Measurements from ENCODE around the gene KRT82.
"Not testable (repeated sequence)": the region's sequence is repeated elsewhere in the genome, so short reads cannot be mapped to it uniquely, and the experiment has no call there.

KRT82 gene

GRCh38 chr12:52405922-52406385 is at the start of gene KRT82:
TSS of gene KRT82 (minus strand) at chr12:52406335. CDS start at chr12:52406277, 58 bp downstream.
- no peak for DNase-seq (ENCODE audit: low read depth in 1 of 2, low spot score in 1 of 2)

- DNase-seq (ENCODE audit: low read depth in 1 of 2, low spot score in 1 of 2) = no peak
These were observed 49.7 kb upstream of the KRT82 start for GRCh38 chr12:52455821-52456220.

DNA sequence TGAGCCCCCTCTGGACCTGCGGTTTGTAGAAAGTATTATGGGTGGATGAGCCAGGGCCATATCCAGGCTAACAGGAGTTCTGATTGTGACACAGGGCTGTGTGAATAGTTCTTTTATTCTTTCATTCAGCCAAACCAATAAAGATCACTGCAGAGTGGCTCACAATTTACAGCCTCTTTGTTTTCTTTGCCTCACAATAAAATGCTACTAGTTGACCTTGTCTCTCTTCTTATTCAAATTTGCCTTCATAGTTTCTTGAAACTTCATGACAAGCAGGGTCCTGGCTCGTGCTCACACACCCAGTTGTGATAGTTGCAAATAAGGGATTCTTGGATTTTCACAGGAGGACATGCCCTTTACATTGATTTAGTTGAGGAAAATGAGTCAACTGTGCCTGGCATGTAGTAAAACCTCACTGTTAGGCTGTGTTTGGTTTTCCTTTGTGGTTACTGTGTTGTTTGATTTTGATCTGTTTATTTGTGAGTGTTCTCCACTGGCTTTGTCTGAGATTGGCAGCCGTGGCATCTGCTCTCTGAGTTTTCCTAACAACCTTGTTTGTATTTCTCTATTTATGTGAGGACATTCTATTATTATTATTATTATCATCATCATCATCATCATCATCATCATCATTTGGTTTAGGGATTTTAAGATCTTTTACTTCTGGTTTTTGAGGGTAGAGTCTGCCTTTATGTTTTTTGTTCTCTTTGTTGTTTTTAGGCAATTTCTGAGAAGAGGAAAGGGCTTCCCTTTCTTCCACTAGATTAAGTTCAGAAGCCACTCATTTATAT is 48.5 kb upstream of the KRT82 start:
- no peak for DNase-seq (ENCODE audit: low read depth in 1 of 2, low spot score in 1 of 2)

DNA sequence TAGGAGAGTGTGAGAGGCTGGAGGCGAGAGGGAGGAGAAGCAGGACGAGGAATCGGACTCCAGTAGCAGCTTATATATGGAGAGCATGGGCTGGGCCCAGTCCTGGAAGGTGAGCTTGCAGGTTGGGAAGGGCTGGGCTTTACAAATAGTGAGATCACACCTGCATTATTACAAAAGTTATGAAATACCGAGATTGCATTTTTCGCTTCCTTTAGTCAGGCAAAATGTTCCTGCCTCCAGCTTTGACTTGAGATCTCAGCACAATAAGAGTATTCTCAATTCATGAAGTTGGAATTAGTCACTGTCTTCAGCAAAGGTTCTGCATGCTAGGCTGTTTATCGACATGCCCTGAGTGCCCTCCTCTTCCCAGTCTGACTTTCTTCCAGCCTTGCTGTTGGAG is 46.0 kb upstream of the KRT82 start, which contains the start of gene KRT6B:
Gene KRT6B (minus strand): TSS at position 46 of the 400 bp plus-strand sequence. CDS start 68 bp downstream, outside the sequence.
- DNase-seq (ENCODE audit: low read depth in 1 of 2, low spot score in 1 of 2) = no peak

DNA sequence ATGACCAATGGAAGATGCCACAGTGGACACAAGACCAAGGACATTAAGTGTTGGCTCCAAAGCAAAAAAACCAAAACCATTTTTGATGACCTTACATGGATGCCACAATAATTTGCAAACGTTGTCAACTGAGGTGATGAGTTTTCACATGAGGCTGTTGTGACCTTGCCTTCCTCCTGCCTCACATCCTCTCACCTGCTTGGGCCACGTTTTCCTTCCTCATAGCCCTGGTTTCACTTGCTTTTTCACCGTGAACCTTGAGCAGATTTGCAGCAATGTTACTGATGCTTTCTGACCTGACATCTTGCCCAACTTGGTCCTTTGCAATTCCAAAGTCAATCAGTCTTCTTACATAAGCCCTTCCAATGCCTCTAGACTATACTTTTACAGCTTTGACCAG is 42.1 kb upstream of the KRT82 start:
- DNase-seq (ENCODE audit: low read depth in 1 of 2, low spot score in 1 of 2) = no peak

- not testable (repeated sequence) for DNase-seq (ENCODE audit: low read depth in 1 of 2, low spot score in 1 of 2)
These were observed 41.1 kb upstream of the KRT82 start for GRCh38 chr12:52447196-52447595.

DNA sequence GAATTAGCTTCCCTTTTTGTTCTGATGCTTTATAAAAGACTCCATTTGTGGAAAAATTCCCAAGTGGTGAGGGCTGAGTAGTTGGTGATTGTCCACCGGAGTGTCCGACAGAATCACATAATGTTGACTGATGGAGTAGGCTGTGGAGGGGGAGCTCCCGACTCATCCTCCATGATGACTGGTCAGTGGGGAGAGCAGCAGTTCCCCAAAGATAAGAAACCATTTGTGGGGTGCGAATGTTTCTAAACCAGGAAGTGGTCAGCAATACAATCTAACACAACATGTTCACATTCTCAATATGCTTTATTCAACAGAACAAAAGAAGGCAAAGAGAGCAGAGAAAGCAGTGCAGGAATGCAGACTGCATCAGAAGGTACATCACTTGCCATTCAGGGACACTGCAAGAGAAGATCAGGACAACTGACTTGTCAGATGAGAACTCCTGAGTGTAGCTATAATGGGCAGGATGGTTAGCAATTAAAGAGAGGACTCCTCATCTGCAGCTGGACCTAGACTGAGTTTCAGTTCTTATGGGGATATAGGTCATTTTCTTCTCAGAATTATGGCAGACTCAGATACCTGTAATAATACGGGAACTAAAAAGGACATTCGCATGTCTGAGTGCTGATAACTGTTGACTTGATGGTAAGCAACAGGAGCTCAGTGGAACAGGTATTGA is 40.4 kb upstream of the KRT82 start:
- no peak for DNase-seq (ENCODE audit: low read depth in 1 of 2, low spot score in 1 of 2)

- DNase-seq (ENCODE audit: low read depth in 1 of 2, low spot score in 1 of 2) = no peak
These were observed 39.7 kb upstream of the KRT82 start for GRCh38 chr12:52445876-52446275.

- no peak for DNase-seq (ENCODE audit: low read depth in 1 of 2, low spot score in 1 of 2)
These were observed 38.8 kb upstream of the KRT82 start for GRCh38 chr12:52444647-52445595.

- DNase-seq (ENCODE audit: low read depth in 1 of 2, low spot score in 1 of 2) = no peak
These were observed 37.8 kb upstream of the KRT82 start for GRCh38 chr12:52443966-52444365.

DNA sequence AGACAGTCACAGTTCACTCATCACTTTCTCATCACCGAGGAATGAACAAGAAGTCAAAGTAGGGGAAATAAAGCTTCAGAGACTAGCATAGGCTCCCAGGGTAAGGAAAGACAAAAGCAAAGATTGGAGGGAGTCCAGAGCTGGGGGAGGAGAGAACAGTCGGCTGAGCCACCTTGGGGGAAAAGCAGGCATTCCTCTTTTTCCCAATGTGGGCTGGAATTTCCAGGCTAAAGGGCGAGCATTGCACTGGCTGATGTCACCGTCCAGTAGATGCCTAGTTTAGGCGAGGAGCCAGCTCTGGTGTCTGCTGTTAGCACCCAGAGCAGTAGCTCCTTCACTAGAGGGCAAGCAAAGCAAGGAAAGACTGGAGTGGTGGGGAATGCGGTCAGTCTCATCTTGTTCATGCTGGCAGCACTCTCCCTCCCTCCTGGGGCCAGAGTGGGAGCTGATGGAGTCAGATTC is 36.5 kb upstream of the KRT82 start:
- DNase-seq (ENCODE audit: low read depth in 1 of 2, low spot score in 1 of 2) = no peak

- DNase-seq (ENCODE audit: low read depth in 1 of 2, low spot score in 1 of 2) = no peak
These were observed 35.3 kb upstream of the KRT82 start for GRCh38 chr12:52441320-52441911.

DNA sequence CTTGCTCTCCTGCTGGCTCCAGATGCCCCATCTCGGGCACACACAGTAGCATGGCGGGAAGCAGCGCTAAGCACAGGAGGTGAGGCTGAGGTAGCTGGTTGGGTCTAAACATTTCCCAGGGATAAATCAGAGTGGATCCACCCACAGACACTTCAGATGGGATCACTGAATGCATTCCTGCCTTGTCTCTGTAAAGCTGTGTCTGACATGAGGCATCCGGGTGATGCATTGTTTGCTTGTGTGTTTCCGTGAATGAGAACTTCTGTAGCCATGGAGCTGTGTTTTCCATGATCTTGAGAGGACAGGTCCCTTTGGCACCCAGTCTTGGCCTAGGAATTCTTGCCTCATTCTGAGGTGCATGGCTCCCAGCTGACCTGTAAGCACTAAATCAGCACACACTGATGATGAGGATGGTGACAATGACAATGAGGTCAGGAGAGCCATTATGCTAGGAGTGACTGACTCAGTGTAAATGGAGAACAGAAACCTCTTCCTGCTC is 34.7 kb upstream of the KRT82 start:
- no peak for DNase-seq (ENCODE audit: low read depth in 1 of 2, low spot score in 1 of 2)

GRCh38 chr12:52439845-52440244 is 33.7 kb upstream of the KRT82 start:
- DNase-seq (ENCODE audit: low read depth in 1 of 2, low spot score in 1 of 2) = no peak

- no peak for DNase-seq (ENCODE audit: low read depth in 1 of 2, low spot score in 1 of 2)
These were observed 33.3 kb upstream of the KRT82 start for GRCh38 chr12:52439420-52439819.

DNA sequence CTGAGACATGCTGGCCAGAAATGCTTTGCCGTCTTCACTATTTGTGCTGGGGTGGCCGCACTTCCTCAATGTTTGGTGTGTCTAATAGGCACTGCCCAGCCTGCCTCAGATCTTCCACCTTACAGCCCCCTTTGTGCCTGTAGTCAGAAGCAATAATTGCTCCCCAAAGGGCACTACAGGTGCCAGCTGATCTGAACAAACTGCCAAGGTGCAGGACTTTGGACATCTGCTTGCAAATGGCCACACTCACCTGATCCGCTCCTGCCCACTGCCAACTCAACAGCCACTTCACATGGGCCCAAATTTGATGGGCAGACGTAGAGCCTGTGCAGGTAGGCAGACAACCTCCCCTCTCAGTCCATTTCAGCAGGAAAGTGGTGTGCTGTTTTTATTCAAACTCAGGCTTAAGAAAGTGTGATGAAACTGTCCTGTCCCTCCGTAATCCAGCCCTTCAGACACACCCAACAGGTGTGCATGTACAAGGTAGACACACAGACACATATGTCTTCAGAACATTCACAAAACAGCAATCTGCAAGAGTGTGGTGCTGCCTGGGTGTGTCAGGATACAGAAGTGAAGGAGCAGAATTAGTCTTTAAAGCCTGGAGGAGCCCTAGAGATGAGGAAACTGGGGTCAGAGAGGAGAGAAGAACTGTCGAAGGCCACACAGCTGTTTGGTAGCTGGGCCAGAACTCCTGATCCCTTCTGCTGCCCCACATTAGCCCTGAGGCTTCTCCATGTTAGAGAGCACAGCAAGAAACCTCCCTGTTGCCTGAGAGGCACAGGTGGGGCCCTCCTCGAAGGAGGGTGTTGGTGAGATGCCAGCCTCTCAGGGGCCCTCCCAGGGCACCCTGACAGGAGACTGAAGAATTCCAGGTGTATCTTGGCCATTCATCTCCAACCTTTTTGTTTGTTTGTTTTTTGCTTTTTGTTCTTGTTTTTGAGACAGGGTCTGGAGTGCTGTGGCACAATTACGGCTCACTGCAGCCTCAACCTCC is 32.5 kb upstream of the KRT82 start:
- no peak for DNase-seq (ENCODE audit: low read depth in 1 of 2, low spot score in 1 of 2)

GRCh38 chr12:52437508-52437907 is 31.4 kb upstream of the KRT82 start:
- no peak for DNase-seq (ENCODE audit: low read depth in 1 of 2, low spot score in 1 of 2)

GRCh38 chr12:52436828-52437474 is 30.8 kb upstream of the KRT82 start:
- no peak for DNase-seq (ENCODE audit: low read depth in 1 of 2, low spot score in 1 of 2)

All from stimulated activated CD4-positive, alpha-beta T cell treated with anti-CD3 and anti-CD28 coated beads, Interleukin-15, amount 100 ng/mL, for 1 hour (primary cell).